ENCODE results near the gene IGSF22. TPM values are rescaled to one million over a fixed set of nuclear protein-coding genes. Genes with fewer than 3 reads are reported as not detected.
"Not testable (repeated sequence)": the region's sequence is repeated elsewhere in the genome, so short reads cannot be mapped to it uniquely, and the experiment has no call there.

IGSF22 gene
- total RNA-seq, 6 donors from 2014 or later: 1.2 to 21.0 (median 2.1) TPM; not detected in 3

DNA sequence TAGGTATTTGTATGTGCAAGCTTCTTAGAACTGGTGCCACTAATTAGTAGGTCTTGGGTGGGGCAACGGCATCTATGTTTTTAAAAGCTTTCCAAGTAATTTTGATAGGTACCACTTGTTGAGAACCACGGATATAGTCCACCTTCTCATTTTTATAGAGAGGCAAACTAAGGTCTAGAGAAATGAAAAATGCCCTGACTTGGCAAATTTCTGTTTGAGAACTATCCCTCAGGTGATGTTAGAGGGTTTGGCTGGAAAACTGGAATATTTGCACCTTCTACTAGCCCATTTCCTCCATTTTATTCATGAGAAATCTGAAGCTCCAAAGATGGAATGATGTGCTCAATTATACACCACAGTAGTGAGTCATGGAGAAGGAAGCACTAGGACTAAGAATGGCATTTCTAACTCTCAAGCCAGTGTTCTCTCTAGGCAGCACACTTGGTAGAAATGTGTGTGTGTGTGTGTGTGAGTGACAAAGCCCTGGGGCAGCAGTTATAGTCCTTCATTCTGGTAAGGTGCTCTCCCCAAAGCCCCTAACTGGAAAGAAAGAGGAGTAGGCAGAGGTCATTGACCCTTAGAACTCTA is 29.3 kb downstream of the IGSF22 start:
- WGBS, 2 donors: 88 to 95% methylated on average over 2 of the region's 2 CpGs
- H3K36me3 ChIP-seq: peaks cover 0 to 4% (median 2%) of the 10 kb centered on the region in 4 donors
- H3K27me3 ChIP-seq: no peaks in the 10 kb centered on the region
- peaks cover 0 to 21% (median 17%) of the 10 kb centered on the region in 4 donors for H3K4me1 ChIP-seq
- H3K4me3 ChIP-seq: no peak overlapping the region
- no peak overlapping the region for H3K27ac ChIP-seq
- TF ChIP-seq POLR2AphosphoS5 (IDR thresholded peaks at IDR 0.05): no peak
- TF ChIP-seq, protein P1, sequence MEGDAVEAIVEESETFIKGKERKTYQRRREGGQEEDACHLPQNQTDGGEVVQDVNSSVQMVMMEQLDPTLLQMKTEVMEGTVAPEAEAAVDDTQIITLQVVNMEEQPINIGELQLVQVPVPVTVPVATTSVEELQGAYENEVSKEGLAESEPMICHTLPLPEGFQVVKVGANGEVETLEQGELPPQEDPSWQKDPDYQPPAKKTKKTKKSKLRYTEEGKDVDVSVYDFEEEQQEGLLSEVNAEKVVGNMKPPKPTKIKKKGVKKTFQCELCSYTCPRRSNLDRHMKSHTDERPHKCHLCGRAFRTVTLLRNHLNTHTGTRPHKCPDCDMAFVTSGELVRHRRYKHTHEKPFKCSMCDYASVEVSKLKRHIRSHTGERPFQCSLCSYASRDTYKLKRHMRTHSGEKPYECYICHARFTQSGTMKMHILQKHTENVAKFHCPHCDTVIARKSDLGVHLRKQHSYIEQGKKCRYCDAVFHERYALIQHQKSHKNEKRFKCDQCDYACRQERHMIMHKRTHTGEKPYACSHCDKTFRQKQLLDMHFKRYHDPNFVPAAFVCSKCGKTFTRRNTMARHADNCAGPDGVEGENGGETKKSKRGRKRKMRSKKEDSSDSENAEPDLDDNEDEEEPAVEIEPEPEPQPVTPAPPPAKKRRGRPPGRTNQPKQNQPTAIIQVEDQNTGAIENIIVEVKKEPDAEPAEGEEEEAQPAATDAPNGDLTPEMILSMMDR (IDR thresholded peaks at IDR 0.05): no peak
- TF ChIP-seq EP300 (IDR thresholded peaks at IDR 0.05): no peak
- no peak for TF ChIP-seq POLR2A (IDR thresholded peaks at IDR 0.05)
- DNase-seq (no peak), ATAC-seq (ENCODE audit: low FRiP score in 2 of 2) (no peak)
- H3K9me3 ChIP-seq: no peaks in the 10 kb centered on the region

DNA sequence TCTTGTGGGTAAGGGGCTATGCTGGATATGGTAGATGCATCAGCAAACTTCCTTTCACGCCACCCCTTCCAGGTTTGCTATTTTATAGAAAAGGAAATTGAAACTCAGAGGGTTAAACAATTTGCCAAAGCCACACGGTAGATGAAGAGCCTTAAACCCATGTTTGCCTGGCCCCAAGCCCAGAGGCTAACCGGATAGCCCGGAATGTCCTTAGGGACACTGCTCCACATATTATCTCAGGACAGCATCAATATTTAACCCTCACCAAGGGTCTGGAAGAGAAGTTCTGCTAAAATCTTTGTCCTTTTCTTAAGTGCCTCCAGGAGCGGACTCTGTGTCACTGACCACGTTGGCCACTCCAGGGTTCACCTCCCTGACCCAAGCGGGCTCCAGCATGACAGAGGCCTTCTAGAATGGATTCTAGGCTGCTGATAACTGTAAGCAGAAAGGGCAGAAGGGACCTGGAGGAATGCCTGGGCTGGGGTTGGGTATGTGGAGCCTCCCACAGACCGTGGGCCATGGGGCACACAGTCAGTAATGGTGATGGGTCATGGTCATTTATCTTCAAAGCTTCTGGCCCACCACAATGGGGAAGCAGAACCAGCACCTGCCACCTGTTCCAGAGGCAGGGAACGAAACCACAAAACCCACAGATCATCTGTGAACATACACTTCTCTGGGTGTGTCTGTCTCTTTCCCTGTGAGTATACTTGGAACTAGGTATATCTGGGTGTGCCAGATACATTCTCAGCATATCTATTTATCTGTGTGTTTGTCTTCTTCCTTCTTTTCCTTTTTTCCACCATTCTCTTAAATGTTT is 32.8 kb downstream of the IGSF22 start:
- Histone ChIP-seq H3K27ac (no peak overlapping the region), H3K27me3 (no peaks in the 10 kb centered on the region), H3K4me1 (peaks cover 0 to 5% (median 2%) of the 10 kb centered on the region in 4 donors), H3K4me3 (no peak overlapping the region), H3K36me3 (no peaks in the 10 kb centered on the region), H3K9me3 (no peaks in the 10 kb centered on the region)
- no peak for DNase-seq
- ATAC-seq (ENCODE audit: low FRiP score in 2 of 2): no peak
- TF ChIP-seq POLR2A (IDR thresholded peaks at IDR 0.05) (no peak), EP300 (IDR thresholded peaks at IDR 0.05) (no peak), POLR2AphosphoS5 (IDR thresholded peaks at IDR 0.05) (no peak)
- TF ChIP-seq, protein P1 (IDR thresholded peaks at IDR 0.05): no peak
- 65 to 71% methylated on average over 9 of the region's 9 CpGs for WGBS, 2 donors

DNA sequence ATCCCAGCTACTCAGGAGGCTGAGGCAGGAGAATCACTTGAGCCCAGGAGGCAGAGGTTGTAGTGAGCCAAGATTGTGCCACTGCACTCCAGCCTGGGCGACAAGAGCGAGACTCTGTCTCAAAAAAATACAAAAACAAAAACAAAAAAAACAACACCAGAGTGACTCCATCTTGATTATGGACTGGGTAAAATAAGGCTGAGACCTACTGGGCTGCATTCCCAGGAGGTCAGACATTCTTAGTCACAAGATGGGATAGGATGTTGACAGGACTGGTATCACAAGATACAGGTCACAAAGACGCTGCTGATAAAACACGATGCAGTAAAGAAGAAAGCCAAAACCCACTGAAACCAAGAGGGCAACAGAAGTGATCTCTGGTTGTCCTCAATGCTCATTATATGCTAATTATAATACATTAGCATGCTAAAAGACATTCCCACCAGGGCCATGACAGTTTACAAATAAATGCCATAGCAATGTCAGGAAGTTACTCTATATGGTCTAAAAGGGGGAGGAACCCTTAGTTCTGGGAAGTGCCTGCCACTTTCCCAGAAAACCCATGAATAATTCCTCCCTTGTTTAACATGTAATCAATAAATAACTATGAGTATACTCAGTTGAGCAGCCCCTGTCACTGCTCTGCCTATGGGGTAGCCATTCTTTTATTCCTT is 34.4 kb downstream of the IGSF22 start:
- not testable (repeated sequence) for H3K4me1 ChIP-seq; H3K27ac ChIP-seq; H3K4me3 ChIP-seq; H3K36me3 ChIP-seq; H3K9me3 ChIP-seq; ATAC-seq (ENCODE audit: low FRiP score in 2 of 2); H3K27me3 ChIP-seq; DNase-seq
- 77 to 90% methylated on average over 4 of the region's 4 CpGs for WGBS, 2 donors

DNA sequence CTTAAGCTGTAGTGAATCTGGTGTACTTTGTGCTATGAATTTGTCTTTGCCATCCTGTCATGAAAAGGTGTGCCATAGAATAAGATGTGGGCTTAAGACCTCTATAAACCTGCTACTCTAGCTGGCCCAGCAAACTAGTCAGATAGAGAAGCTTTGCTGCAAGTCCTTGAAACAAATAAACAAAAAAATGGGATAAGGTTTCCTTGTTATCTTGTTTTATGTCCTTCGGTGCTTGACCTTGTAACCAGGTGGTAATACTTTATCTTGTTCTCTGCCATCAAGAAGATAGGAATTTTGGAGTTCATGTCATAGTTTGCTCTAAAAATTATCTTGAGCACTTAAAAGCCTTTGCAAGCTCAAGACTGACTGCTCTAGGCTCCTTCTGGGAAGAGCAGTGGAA is 41.7 kb downstream of the IGSF22 start:
- no peaks in the 10 kb centered on the region for H3K36me3 ChIP-seq
- TF ChIP-seq, protein P1 (IDR thresholded peaks at IDR 0.05): no peak
- TF ChIP-seq POLR2A (IDR thresholded peaks at IDR 0.05) (no peak), POLR2AphosphoS5 (IDR thresholded peaks at IDR 0.05) (no peak), EP300 (IDR thresholded peaks at IDR 0.05) (no peak)
- 38 to 83% methylated on average over 1 of the region's 1 CpG for WGBS, 2 donors
- H3K9me3 ChIP-seq: no peaks in the 10 kb centered on the region
- H3K4me3 ChIP-seq: no peak overlapping the region
- no peaks in the 10 kb centered on the region for H3K27me3 ChIP-seq
- no peaks in the 10 kb centered on the region for H3K4me1 ChIP-seq
- no peak for ATAC-seq (ENCODE audit: low FRiP score in 2 of 2)
- no peak for DNase-seq
- H3K27ac ChIP-seq: no peak overlapping the region

DNA sequence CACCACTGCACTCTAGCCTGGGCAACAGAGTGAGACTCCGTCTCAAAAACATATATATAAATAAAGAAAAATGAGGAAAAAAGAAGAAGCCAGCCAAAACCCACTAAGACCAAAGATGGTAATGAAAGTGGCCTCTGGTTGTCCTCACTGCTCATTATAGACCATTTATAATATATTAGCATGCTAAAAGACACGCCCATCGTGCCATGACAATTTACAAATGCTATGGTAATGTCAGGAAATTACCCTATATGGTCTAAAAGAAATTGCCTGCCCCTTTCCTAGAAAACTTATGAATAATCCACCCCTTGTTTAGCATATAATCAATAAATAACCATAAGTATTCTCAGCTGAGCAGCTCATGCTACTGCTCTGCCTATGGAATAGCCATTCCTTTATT is 43.5 kb downstream of the IGSF22 start:
- no peak for DNase-seq
- Histone ChIP-seq H3K27ac (no peak overlapping the region), H3K27me3 (no peaks in the 10 kb centered on the region), H3K4me1 (no peaks in the 10 kb centered on the region), H3K9me3 (no peaks in the 10 kb centered on the region), H3K4me3 (no peak overlapping the region), H3K36me3 (no peaks in the 10 kb centered on the region)
- TF ChIP-seq POLR2A (IDR thresholded peaks at IDR 0.05) (no peak), EP300 (IDR thresholded peaks at IDR 0.05) (no peak), POLR2AphosphoS5 (IDR thresholded peaks at IDR 0.05) (no peak)
- TF ChIP-seq, protein P1 (IDR thresholded peaks at IDR 0.05): no peak
- ATAC-seq (ENCODE audit: low FRiP score in 2 of 2): no peak
- 89 to 98% methylated on average over 3 of the region's 3 CpGs for WGBS, 2 donors

DNA sequence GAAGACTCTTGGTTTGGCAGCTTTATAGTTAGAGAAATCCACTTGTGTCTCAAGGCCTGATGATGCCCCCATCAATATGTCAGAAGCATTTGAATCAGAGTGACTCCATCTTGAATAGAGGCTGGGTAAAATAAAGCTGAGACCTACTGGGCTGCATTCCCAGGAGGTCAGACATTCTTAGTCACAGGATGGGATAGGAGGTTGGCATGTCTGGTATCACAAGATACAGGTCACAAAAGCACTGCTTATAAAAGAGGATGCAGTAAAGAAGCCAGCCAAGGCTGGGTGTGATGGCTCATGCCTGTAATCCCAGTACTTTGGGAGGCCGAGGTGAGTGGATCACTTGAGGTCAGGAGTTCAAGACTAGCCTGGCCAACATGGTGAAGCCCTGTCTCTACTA is 44.0 kb downstream of the IGSF22 start:
- not testable (repeated sequence) for H3K4me1 ChIP-seq; DNase-seq; H3K4me3 ChIP-seq; H3K27me3 ChIP-seq; H3K9me3 ChIP-seq; ATAC-seq (ENCODE audit: low FRiP score in 2 of 2); H3K27ac ChIP-seq; H3K36me3 ChIP-seq
- WGBS, 2 donors: 76 to 86% methylated on average over 1 of the region's 1 CpG

All from upper lobe of left lung (tissue), 6 donors.